ENCODE results near the gene CEP128. TPM values are rescaled to one million over a fixed set of nuclear protein-coding genes. Genes with fewer than 3 reads are reported as not detected.

Gene CEP128
- total RNA-seq, 2 experiments from 2014 or later, result 12.3 to 13.0 TPM

GRCh38 chr14:80845856-80846255 lies 95.7 kb downstream of the CEP128 start:
- no peak overlapping the region for H3K4me3 ChIP-seq (ENCODE audit: low read length)
- H3K27ac ChIP-seq (ENCODE audit: low read depth in 1 of 2, low read length in 2 of 2), result no peak overlapping the region
- ChIA-PET POLR2A (no interaction called here), CTCF (no interaction called here)
- no peaks in the 10 kb centered on the region for H3K4me1 ChIP-seq (ENCODE audit: insufficient read depth, low read length)
- ATAC-seq (ENCODE audit: poor library complexity), result no peak
- no peak overlapping the region for H3K4me3 Mint-ChIP-seq
- no peaks in the 10 kb centered on the region for H3K36me3 ChIP-seq (ENCODE audit: insufficient read depth, low read length)
- H3K27ac Mint-ChIP-seq, result no peak overlapping the region
- no peaks in the 10 kb centered on the region for H3K27me3 ChIP-seq (ENCODE audit: control insufficient read depth in 1 of 2, insufficient read depth in 2 of 2, low read length in 2 of 2)
- no peaks in the 10 kb centered on the region for H3K27me3 Mint-ChIP-seq
- DNase-seq, result no peak
- no peaks in the 10 kb centered on the region for H3K9me3 ChIP-seq (ENCODE audit: control insufficient read depth in 1 of 2, insufficient read depth in 1 of 2, low read length in 2 of 2)
- no peaks in the 10 kb centered on the region for H3K9me3 Mint-ChIP-seq
- no peaks in the 10 kb centered on the region for H3K36me3 Mint-ChIP-seq (ENCODE audit: low read depth)
- no peaks in the 10 kb centered on the region for H3K4me1 Mint-ChIP-seq (ENCODE audit: low read depth)
- TF ChIP-seq, protein P1, sequence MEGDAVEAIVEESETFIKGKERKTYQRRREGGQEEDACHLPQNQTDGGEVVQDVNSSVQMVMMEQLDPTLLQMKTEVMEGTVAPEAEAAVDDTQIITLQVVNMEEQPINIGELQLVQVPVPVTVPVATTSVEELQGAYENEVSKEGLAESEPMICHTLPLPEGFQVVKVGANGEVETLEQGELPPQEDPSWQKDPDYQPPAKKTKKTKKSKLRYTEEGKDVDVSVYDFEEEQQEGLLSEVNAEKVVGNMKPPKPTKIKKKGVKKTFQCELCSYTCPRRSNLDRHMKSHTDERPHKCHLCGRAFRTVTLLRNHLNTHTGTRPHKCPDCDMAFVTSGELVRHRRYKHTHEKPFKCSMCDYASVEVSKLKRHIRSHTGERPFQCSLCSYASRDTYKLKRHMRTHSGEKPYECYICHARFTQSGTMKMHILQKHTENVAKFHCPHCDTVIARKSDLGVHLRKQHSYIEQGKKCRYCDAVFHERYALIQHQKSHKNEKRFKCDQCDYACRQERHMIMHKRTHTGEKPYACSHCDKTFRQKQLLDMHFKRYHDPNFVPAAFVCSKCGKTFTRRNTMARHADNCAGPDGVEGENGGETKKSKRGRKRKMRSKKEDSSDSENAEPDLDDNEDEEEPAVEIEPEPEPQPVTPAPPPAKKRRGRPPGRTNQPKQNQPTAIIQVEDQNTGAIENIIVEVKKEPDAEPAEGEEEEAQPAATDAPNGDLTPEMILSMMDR (IDR thresholded peaks at IDR 0.05), result no peak
- intact Hi-C loops (cut with DNase I, micrococcal nuclease), result loop anchor here in 1 of 2 experiments (5.0 kb wide), 1 partner anchor 1879 kb away; no protein-coding TSS in a partner anchor

DNA sequence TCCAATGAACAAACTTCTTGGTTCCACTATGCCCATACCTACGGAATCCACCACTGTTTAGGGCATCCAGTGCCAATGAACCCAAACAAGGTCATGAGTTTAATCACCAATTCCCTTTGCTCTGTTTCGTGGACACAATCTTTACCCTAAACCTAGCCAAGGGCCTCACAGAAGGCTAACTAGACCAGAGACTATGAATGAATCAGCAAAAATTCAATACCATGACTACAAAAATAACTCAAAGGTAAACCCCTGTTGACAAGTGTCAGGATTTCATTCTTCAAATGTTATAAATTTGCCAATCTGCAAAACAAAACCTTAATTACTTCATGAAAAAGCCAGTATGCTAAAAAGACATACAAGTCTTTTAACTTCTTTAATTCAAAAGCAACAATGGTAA lies 96.7 kb downstream of the CEP128 start:
- ATAC-seq (ENCODE audit: poor library complexity) (no peak), DNase-seq (no peak)
- Histone ChIP-seq H3K4me3 (ENCODE audit: low read length) (no peak overlapping the region), H3K36me3 (ENCODE audit: insufficient read depth, low read length) (no peaks in the 10 kb centered on the region), H3K27me3 (ENCODE audit: control insufficient read depth in 1 of 2, insufficient read depth in 2 of 2, low read length in 2 of 2) (no peaks in the 10 kb centered on the region), H3K27ac (ENCODE audit: low read depth in 1 of 2, low read length in 2 of 2) (no peak overlapping the region), H3K9me3 (ENCODE audit: control insufficient read depth in 1 of 2, insufficient read depth in 1 of 2, low read length in 2 of 2) (no peaks in the 10 kb centered on the region), H3K4me1 (ENCODE audit: insufficient read depth, low read length) (no peaks in the 10 kb centered on the region)
- Mint-ChIP-seq H3K36me3 (ENCODE audit: low read depth) (no peaks in the 10 kb centered on the region), H3K4me3 (no peak overlapping the region), H3K9me3 (no peaks in the 10 kb centered on the region), H3K27ac (no peak overlapping the region), H3K4me1 (ENCODE audit: low read depth) (no peaks in the 10 kb centered on the region), H3K27me3 (no peaks in the 10 kb centered on the region)
- TF ChIP-seq, protein P1 (IDR thresholded peaks at IDR 0.05), result no peak
- ChIA-PET POLR2A (no interaction called here), CTCF (no interaction called here)
- intact Hi-C loops (cut with DNase I, micrococcal nuclease), result loop anchor here in 1 of 2 experiments (5.0 kb wide), 1 partner anchor 1878 kb away; no protein-coding TSS in a partner anchor

DNA sequence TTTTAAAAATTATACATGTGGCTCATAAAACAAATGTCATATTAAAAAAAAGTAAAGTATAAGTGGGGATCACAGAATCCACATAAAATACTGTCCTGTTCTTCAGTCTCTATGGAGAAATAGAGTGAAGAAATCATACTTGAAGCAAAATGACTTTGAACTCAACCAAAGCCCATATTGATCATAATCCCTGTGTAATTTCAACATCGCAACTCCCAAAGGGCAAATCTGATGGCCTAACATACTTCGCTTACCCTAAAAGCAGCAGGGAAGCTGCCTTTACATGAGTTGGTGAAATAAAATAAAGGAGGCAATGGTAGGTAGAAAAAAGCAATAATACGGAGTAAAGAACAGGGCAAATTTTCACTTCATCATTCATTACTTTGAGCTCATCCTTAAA lies 101.8 kb downstream of the CEP128 start:
- H3K36me3 ChIP-seq (ENCODE audit: insufficient read depth, low read length), result peaks cover 4% of the 10 kb centered on the region

More for the DNA sequence above, 101.8 kb downstream of the CEP128 start:
- Mint-ChIP-seq H3K36me3 (ENCODE audit: low read depth) (peaks cover 7% of the 10 kb centered on the region), H3K9me3 (no peaks in the 10 kb centered on the region), H3K4me1 (ENCODE audit: low read depth) (no peaks in the 10 kb centered on the region), H3K27ac (no peak overlapping the region), H3K4me3 (no peak overlapping the region), H3K27me3 (no peaks in the 10 kb centered on the region)
- ChIA-PET CTCF (no interaction called here), POLR2A (no interaction called here)
- no peak for ATAC-seq (ENCODE audit: poor library complexity)
- Histone ChIP-seq H3K9me3 (ENCODE audit: control insufficient read depth in 1 of 2, insufficient read depth in 1 of 2, low read length in 2 of 2) (no peaks in the 10 kb centered on the region), H3K4me1 (ENCODE audit: insufficient read depth, low read length) (no peaks in the 10 kb centered on the region), H3K27me3 (ENCODE audit: control insufficient read depth in 1 of 2, insufficient read depth in 2 of 2, low read length in 2 of 2) (no peaks in the 10 kb centered on the region), H3K27ac (ENCODE audit: low read depth in 1 of 2, low read length in 2 of 2) (no peak overlapping the region), H3K4me3 (ENCODE audit: low read length) (no peak overlapping the region)
- DNase-seq, result no peak
- intact Hi-C loops (cut with DNase I, micrococcal nuclease), result no loop called here
- TF ChIP-seq, protein P1 (IDR thresholded peaks at IDR 0.05), result no peak
